ENCODE measurements around the gene FSD1L. TPM values are rescaled to one million over a fixed set of nuclear protein-coding genes. Genes with fewer than 3 reads are reported as not detected.
"Not testable (repeated sequence)": the region's sequence is repeated elsewhere in the genome, so short reads cannot be mapped to it uniquely, and the experiment has no call there.

FSD1L gene
- polyA plus RNA-seq, 1 of the 3 experiments (the other 2 are of a cell fraction), result 0.76 TPM

GRCh38 chr9:105515811-105516413 lies 68.1 kb downstream of the FSD1L start:
- no peak overlapping the region for H3K4me2 ChIP-seq
- no peak overlapping the region for H3K9ac ChIP-seq
- H3K79me2 ChIP-seq (ENCODE audit: insufficient read depth), result no peaks in the 10 kb centered on the region
- H3K9me2 ChIP-seq, result no peaks in the 10 kb centered on the region
- H3K4me1 ChIP-seq (ENCODE audit: control insufficient read depth in 1 of 2, insufficient read depth in 2 of 2, low read depth in 1 of 2, low read length in 1 of 2), result no peaks in the 10 kb centered on the region
- no peaks in the 10 kb centered on the region for H3K27me3 ChIP-seq (ENCODE audit: insufficient read depth)
- no peaks in the 10 kb centered on the region for H3K9me3 ChIP-seq
- no peak overlapping the region for H3K4me3 ChIP-seq (ENCODE audit: low read depth in 2 of 2, low read length in 1 of 2)
- H3K36me3 ChIP-seq (replicated peaks in 1 of 2; ENCODE audit: control insufficient read depth in 1 of 2, insufficient read depth in 2 of 2, low read length in 1 of 2), result peaks cover 25 to 32% of the 10 kb centered on the region in 2 experiments
- ChIA-PET CTCF (no interaction called here), POLR2A (no interaction called here)
- WGBS (ENCODE audit: low lambda C conversion rate), result 94% methylated on average over 10 of the region's 11 CpGs
- peaks cover 2% of the 10 kb centered on the region for H3F3A ChIP-seq (replicated peaks; ENCODE audit: insufficient read depth)
- no peak overlapping the region for H3K27ac ChIP-seq (ENCODE audit: low read depth in 2 of 2, low read length in 1 of 2)
- DNase-seq, result no peak
- TF ChIP-seq RXRA (IDR thresholded peaks at IDR 0.05; ENCODE audit: borderline replicate concordance, low read depth) (no peak), ELF1 (IDR thresholded peaks at IDR 0.05) (no peak), TAF1 (IDR thresholded peaks at IDR 0.05; ENCODE audit: borderline replicate concordance, low read depth, low read length) (no peak), CTCF (IDR thresholded peaks at IDR 0.05) (no peak), RFX5 (IDR thresholded peaks at IDR 0.05; ENCODE audit: low read length) (no peak), RAD21 (IDR thresholded peaks at IDR 0.05; ENCODE audit: low read length) (no peak), USF1 (IDR thresholded peaks at IDR 0.05; ENCODE audit: borderline replicate concordance, low read depth) (no peak), YY1 (IDR thresholded peaks at IDR 0.05; ENCODE audit: low read depth) (no peak), FOXM1 (IDR thresholded peaks at IDR 0.05; ENCODE audit: low read depth) (no peak), GATA2 (CRISPR knock-in tag; IDR thresholded peaks at IDR 0.05) (no peak), JUND (IDR thresholded peaks at IDR 0.05) (no peak)
- TF ChIP-seq, protein P1, sequence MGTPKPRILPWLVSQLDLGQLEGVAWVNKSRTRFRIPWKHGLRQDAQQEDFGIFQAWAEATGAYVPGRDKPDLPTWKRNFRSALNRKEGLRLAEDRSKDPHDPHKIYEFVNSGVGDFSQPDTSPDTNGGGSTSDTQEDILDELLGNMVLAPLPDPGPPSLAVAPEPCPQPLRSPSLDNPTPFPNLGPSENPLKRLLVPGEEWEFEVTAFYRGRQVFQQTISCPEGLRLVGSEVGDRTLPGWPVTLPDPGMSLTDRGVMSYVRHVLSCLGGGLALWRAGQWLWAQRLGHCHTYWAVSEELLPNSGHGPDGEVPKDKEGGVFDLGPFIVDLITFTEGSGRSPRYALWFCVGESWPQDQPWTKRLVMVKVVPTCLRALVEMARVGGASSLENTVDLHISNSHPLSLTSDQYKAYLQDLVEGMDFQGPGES (IDR thresholded peaks at IDR 0.05; ENCODE audit: low read depth, low read length), result no peak
- H2AFZ ChIP-seq (ENCODE audit: low read depth), result no peak overlapping the region
- no peaks in the 10 kb centered on the region for H4K20me1 ChIP-seq (ENCODE audit: insufficient read depth)

- H3K9me3 ChIP-seq; H4K20me1 ChIP-seq (ENCODE audit: insufficient read depth); H3K27me3 ChIP-seq (ENCODE audit: insufficient read depth); H3K27ac ChIP-seq (ENCODE audit: low read depth in 2 of 2, low read length in 1 of 2); H2AFZ ChIP-seq (ENCODE audit: low read depth); H3K4me2 ChIP-seq; H3K79me2 ChIP-seq (ENCODE audit: insufficient read depth); POLR2A ChIA-PET; H3K9ac ChIP-seq; H3K4me1 ChIP-seq (ENCODE audit: control insufficient read depth in 1 of 2, insufficient read depth in 2 of 2, low read depth in 1 of 2, low read length in 1 of 2); H3K9me2 ChIP-seq; H3F3A ChIP-seq (replicated peaks; ENCODE audit: insufficient read depth): not testable (repeated sequence)
- Histone ChIP-seq H3K4me3 (ENCODE audit: low read depth in 2 of 2, low read length in 1 of 2) (peak overlapping the region in 1 of 2 experiments; percentile 38; a peak in 2 of 4 replicates), H3K36me3 (replicated peaks in 1 of 2; ENCODE audit: control insufficient read depth in 1 of 2, insufficient read depth in 2 of 2, low read length in 1 of 2) (peaks cover 10 to 13% of the 10 kb centered on the region in 2 experiments)
- WGBS (ENCODE audit: low lambda C conversion rate), result 97% methylated on average over 18 of the region's 43 CpGs
- CTCF ChIA-PET, result interaction anchor here (1.7 kb wide), 1 partner anchor 199 kb away, joined by 3 read pairs; no protein-coding TSS in a partner anchor
- peak; percentile 27 for DNase-seq
These were observed 72.0 kb downstream of the FSD1L start for GRCh38 chr9:105519710-105520369.

- H3K9me3 ChIP-seq; H3K27ac ChIP-seq (ENCODE audit: low read depth in 2 of 2, low read length in 1 of 2); H3K9ac ChIP-seq; H3K79me2 ChIP-seq (ENCODE audit: insufficient read depth); H3K4me1 ChIP-seq (ENCODE audit: control insufficient read depth in 1 of 2, insufficient read depth in 2 of 2, low read depth in 1 of 2, low read length in 1 of 2); H3F3A ChIP-seq (replicated peaks; ENCODE audit: insufficient read depth); H3K27me3 ChIP-seq (ENCODE audit: insufficient read depth); H3K4me3 ChIP-seq (ENCODE audit: low read depth in 2 of 2, low read length in 1 of 2); H4K20me1 ChIP-seq (ENCODE audit: insufficient read depth); POLR2A ChIA-PET; H2AFZ ChIP-seq (ENCODE audit: low read depth); DNase-seq; H3K4me2 ChIP-seq; H3K9me2 ChIP-seq: not testable (repeated sequence)
- H3K36me3 ChIP-seq (replicated peaks in 1 of 2; ENCODE audit: control insufficient read depth in 1 of 2, insufficient read depth in 2 of 2, low read length in 1 of 2), result peaks cover 4 to 12% of the 10 kb centered on the region in 2 experiments
- CTCF ChIA-PET, result interaction anchor here (1.0 to 1.7 kb wide), 2 partner anchors 31 to 198 kb away, joined by 3 to 4 read pairs; no protein-coding TSS in a partner anchor
- over 99% methylated on average over 6 of the region's 6 CpGs for WGBS (ENCODE audit: low lambda C conversion rate)
These were observed 73.2 kb downstream of the FSD1L start for GRCh38 chr9:105520992-105521391.

Measured in SK-N-SH (cell line).